Neuronal stem cell (in vitro differentiated cells): ENCODE measurements around the gene TMEM59.
A peak's percentile ranks its signal among the peaks of the same experiment; 100 is the strongest.

Source experiments
- DNase-seq: peaks from one replicate; pipeline ENCODE4 v3.0.0-alpha.2; 2013; ENCODE audit warnings: low spot score
- H2AFZ ChIP-seq: one replicate; pipeline ENCODE4 v1.6.1; 2013; ENCODE audit warnings: mild to moderate bottlenecking, low read length, inconsistent platforms
- H2AK5ac ChIP-seq: 2 replicates; pipeline ENCODE4 v1.6.1; 2013; ENCODE audit warnings: low read depth, mild to moderate bottlenecking, inconsistent platforms, low read length, moderate library complexity, mixed read lengths
- H2BK120ac ChIP-seq: 2 replicates; pipeline ENCODE4 v1.6.1; 2013; ENCODE audit warnings: low read depth, mild to moderate bottlenecking, inconsistent platforms, low read length, moderate library complexity, mixed read lengths
- H2BK12ac ChIP-seq: one replicate; pipeline ENCODE4 v1.6.1; 2013; ENCODE audit warnings: low read length, inconsistent platforms
- H2BK15ac ChIP-seq: 2 replicates; pipeline ENCODE4 v1.6.1; 2013; ENCODE audit warnings: mild to moderate bottlenecking, low read length, inconsistent platforms, mixed read lengths
- H2BK5ac ChIP-seq: one replicate; pipeline ENCODE4 v1.6.1; 2013; ENCODE audit warnings: inconsistent platforms, mild to moderate bottlenecking, low read length, moderate library complexity
- H3K14ac ChIP-seq: one replicate; pipeline ENCODE4 v1.6.1; 2013; ENCODE audit warnings: low read length, inconsistent platforms
- H3K18ac ChIP-seq: 2 replicates; pipeline ENCODE4 v1.6.1; 2013; ENCODE audit warnings: low read length, inconsistent platforms
- H3K23ac ChIP-seq: 2 replicates; pipeline ENCODE4 v1.6.1; 2013; ENCODE audit warnings: low read depth, mild to moderate bottlenecking, mixed read lengths, low read length, inconsistent platforms; ENCODE audit not compliant: poor library complexity
- H3K27ac ChIP-seq: replicated peaks from 3 replicates; pipeline ENCODE4 v1.5.1; 2013; ENCODE audit warnings: low read length, inconsistent platforms
- H3K27me3 ChIP-seq, 3 experiments: 2 replicates each; pipeline ENCODE4 v1.6.1; 2013; ENCODE audit warnings: low read length in 3 of 3, mild to moderate bottlenecking in 2 of 3, inconsistent platforms in 1 of 3, low read depth in 1 of 3, mixed read lengths in 1 of 3, moderate library complexity in 1 of 3; ENCODE audit not compliant: control insufficient read depth in 3 of 3, insufficient read depth in 3 of 3
- H3K36me3 ChIP-seq, 2 donors: replicated peaks in 1 of 2; 2 replicates each; pipeline ENCODE4 v1.6.1; 2013; ENCODE audit warnings: low read length in 2 of 2; ENCODE audit not compliant: control insufficient read depth in 2 of 2, insufficient read depth in 2 of 2
- H3K4ac ChIP-seq: 2 replicates; pipeline ENCODE4 v1.6.1; 2013; ENCODE audit warnings: inconsistent platforms, mild to moderate bottlenecking, low read length, moderate library complexity
- H3K4me1 ChIP-seq, 2 donors: 1 replicate in 1 of 2; 2 replicates in 1 of 2; pipeline ENCODE4 v1.6.1; 2013; ENCODE audit warnings: low read length in 2 of 2, low read depth in 1 of 2; ENCODE audit not compliant: control insufficient read depth in 2 of 2, insufficient read depth in 1 of 2
- H3K4me2 ChIP-seq: one replicate; pipeline ENCODE4 v1.6.1; 2013; ENCODE audit warnings: mild to moderate bottlenecking, low read length, inconsistent platforms; ENCODE audit not compliant: insufficient read depth, poor library complexity, severe bottlenecking
- H3K4me3 ChIP-seq, 2 donors: 2 replicates each; pipeline ENCODE4 v1.5.1; 2013; ENCODE audit warnings: low read length in 2 of 2, mild to moderate bottlenecking in 2 of 2, inconsistent platforms in 1 of 2, moderate library complexity in 1 of 2
- H3K79me1 ChIP-seq: one replicate; pipeline ENCODE4 v1.6.1; 2013; ENCODE audit warnings: low read depth, mild to moderate bottlenecking, inconsistent platforms, low read length, moderate library complexity
- H3K9ac ChIP-seq: one replicate; pipeline ENCODE4 v1.6.1; 2013; ENCODE audit warnings: mild to moderate bottlenecking, low read depth, low read length, inconsistent platforms; ENCODE audit not compliant: poor library complexity
- H3K9me3 ChIP-seq, 2 donors: replicated peaks in 1 of 2; 2 replicates each; pipeline versions ENCODE3 to v1.6.1; 2013; ENCODE audit warnings: low read length in 2 of 2, mild to moderate bottlenecking in 2 of 2, inconsistent platforms in 1 of 2, low read depth in 1 of 2, mixed read lengths in 1 of 2, moderate library complexity in 1 of 2; ENCODE audit not compliant: control insufficient read depth in 2 of 2, insufficient read depth in 1 of 2
- H4K8ac ChIP-seq: one replicate; pipeline ENCODE4 v1.6.1; 2013; ENCODE audit warnings: low read depth, mild to moderate bottlenecking, inconsistent platforms, low read length, moderate library complexity
- H4K91ac ChIP-seq: one replicate; pipeline ENCODE4 v1.6.1; 2013; ENCODE audit warnings: low read length, low read depth, mild to moderate bottlenecking, inconsistent platforms; ENCODE audit not compliant: poor library complexity
- WGBS, 2 donors: extraction: QIAGEN DNeasy Blood & Tissue Kit; methylation state at CpG; one replicate each; pipeline ENCODE4 v1.1.7; 2013; ENCODE audit warnings: missing lambda C conversion rate in 2 of 2, mixed read lengths in 1 of 2; ENCODE audit not compliant: insufficient read length in 2 of 2, insufficient replicate concordance in 1 of 2; ENCODE audit errors: extremely low coverage in 2 of 2; 5-methylcytosine and 5-hydroxymethylcytosine counted together

Gene TMEM59

GRCh38 chr1:54084794-54085193 lies 31.8 kb upstream of the TMEM59 start:
- WGBS, 2 donors = no CpG with 5 or more reads among the region's 2 CpGs
- Histone ChIP-seq H3K27ac (no peak overlapping the region), H2BK15ac (no peak overlapping the region), H2BK5ac (no peak overlapping the region), H3K36me3 (peaks cover 0 to 4% of the 10 kb centered on the region in 2 donors), H4K91ac (no peak overlapping the region), H3K4ac (no peak overlapping the region), H2BK120ac (no peak overlapping the region), H2AFZ (no peak overlapping the region), H3K4me1 (no peaks in the 10 kb centered on the region), H3K79me1 (peaks cover 2% of the 10 kb centered on the region), H2BK12ac (no peak overlapping the region), H3K4me2 (no peak overlapping the region), H3K9me3 (no peaks in the 10 kb centered on the region), H3K4me3 (no peak overlapping the region), H3K9ac (no peak overlapping the region), H3K23ac (no peak overlapping the region), H3K14ac (no peak overlapping the region), H2AK5ac (no peak overlapping the region), H4K8ac (no peak overlapping the region), H3K18ac (no peak overlapping the region), H3K27me3 (no peaks in the 10 kb centered on the region)
- no peak for DNase-seq

GRCh38 chr1:54081306-54082270 lies 28.6 kb upstream of the TMEM59 start:
- Histone ChIP-seq H2BK5ac (no peak overlapping the region), H3K9me3 (no peaks in the 10 kb centered on the region), H3K27me3 (no peaks in the 10 kb centered on the region), H2BK120ac (no peak overlapping the region), H3K18ac (no peak overlapping the region), H3K79me1 (no peaks in the 10 kb centered on the region), H2AFZ (no peak overlapping the region), H3K4me1 (no peaks in the 10 kb centered on the region), H2AK5ac (no peak overlapping the region), H3K27ac (no peak overlapping the region), H3K4me3 (no peak overlapping the region), H3K23ac (no peak overlapping the region), H3K14ac (no peak overlapping the region), H3K36me3 (no peaks in the 10 kb centered on the region), H2BK12ac (no peak overlapping the region), H2BK15ac (no peak overlapping the region), H4K91ac (no peak overlapping the region), H3K4me2 (no peak overlapping the region), H3K9ac (no peak overlapping the region), H4K8ac (no peak overlapping the region), H3K4ac (no peak overlapping the region)
- peak; percentile 73 for DNase-seq
- WGBS, 2 donors = no CpG with 5 or more reads among the region's 8 CpGs

GRCh38 chr1:54080598-54081049 lies 27.6 kb upstream of the TMEM59 start:
- H2BK12ac ChIP-seq = no peak overlapping the region
- H2BK15ac ChIP-seq = no peak overlapping the region
- H3K4me2 ChIP-seq = no peak overlapping the region
- no peak overlapping the region for H3K4me3 ChIP-seq
- H3K9ac ChIP-seq = no peak overlapping the region
- no peaks in the 10 kb centered on the region for H3K27me3 ChIP-seq
- no peak overlapping the region for H4K8ac ChIP-seq
- no peak overlapping the region for H3K4ac ChIP-seq
- H2AK5ac ChIP-seq = no peak overlapping the region
- H3K79me1 ChIP-seq = no peaks in the 10 kb centered on the region
- H3K14ac ChIP-seq = no peak overlapping the region
- no peaks in the 10 kb centered on the region for H3K36me3 ChIP-seq
- H2AFZ ChIP-seq = no peak overlapping the region
- no peak overlapping the region for H2BK5ac ChIP-seq
- no peaks in the 10 kb centered on the region for H3K9me3 ChIP-seq
- no peak overlapping the region for H3K23ac ChIP-seq
- no peaks in the 10 kb centered on the region for H3K4me1 ChIP-seq
- no peak overlapping the region for H3K18ac ChIP-seq
- no CpG with 5 or more reads among the region's 2 CpGs for WGBS, 2 donors
- H3K27ac ChIP-seq = no peak overlapping the region
- no peak overlapping the region for H2BK120ac ChIP-seq
- no peak for DNase-seq
- no peak overlapping the region for H4K91ac ChIP-seq

- H3K27ac ChIP-seq = no peak overlapping the region
- DNase-seq = no peak
- peaks cover 0 to 4% of the 10 kb centered on the region in 2 donors for H3K36me3 ChIP-seq
- H2BK12ac ChIP-seq = no peak overlapping the region
- H3K4me1 ChIP-seq = no peaks in the 10 kb centered on the region
- H3K4me2 ChIP-seq = no peak overlapping the region
- no peak overlapping the region for H2AFZ ChIP-seq
- no peaks in the 10 kb centered on the region for H3K79me1 ChIP-seq
- H2BK15ac ChIP-seq = no peak overlapping the region
- no peaks in the 10 kb centered on the region for H3K27me3 ChIP-seq
- no peak overlapping the region for H2AK5ac ChIP-seq
- H2BK120ac ChIP-seq = no peak overlapping the region
- no peak overlapping the region for H3K9ac ChIP-seq
- H3K9me3 ChIP-seq = no peaks in the 10 kb centered on the region
- no peak overlapping the region for H3K14ac ChIP-seq
- H3K4me3 ChIP-seq = no peak overlapping the region
- H3K23ac ChIP-seq = no peak overlapping the region
- H2BK5ac ChIP-seq = no peak overlapping the region
- H3K4ac ChIP-seq = no peak overlapping the region
- no peak overlapping the region for H3K18ac ChIP-seq
- no peak overlapping the region for H4K91ac ChIP-seq
- H4K8ac ChIP-seq = no peak overlapping the region
These were observed 24.4 kb upstream of the TMEM59 start for GRCh38 chr1:54077359-54077758.
